Myocyte (in vitro differentiated cells): Measurements from ENCODE around the gene CACNA2D4. TPM values are rescaled to one million over a fixed set of nuclear protein-coding genes. Genes with fewer than 3 reads are reported as not detected.

ENCODE experiments used
- DNase-seq: peaks from one replicate; pipeline ENCODE4 v3.0.0-alpha.2; 2012; ENCODE audit warnings: low read depth
- total RNA-seq: library from RNA; depleted of rRNA; stranded (reverse); fragments of >200 nt; gene quantifications from 2 replicates; pipeline ENCODE4 v1.2.3, GENCODE V29; 2014

The CACNA2D4 gene
- total RNA-seq, 1 donor from 2014 or later = 0.03 TPM

- DNase-seq = no peak
These were observed 29.5 kb downstream of the CACNA2D4 start for GRCh38 chr12:1888923-1889322.

DNA sequence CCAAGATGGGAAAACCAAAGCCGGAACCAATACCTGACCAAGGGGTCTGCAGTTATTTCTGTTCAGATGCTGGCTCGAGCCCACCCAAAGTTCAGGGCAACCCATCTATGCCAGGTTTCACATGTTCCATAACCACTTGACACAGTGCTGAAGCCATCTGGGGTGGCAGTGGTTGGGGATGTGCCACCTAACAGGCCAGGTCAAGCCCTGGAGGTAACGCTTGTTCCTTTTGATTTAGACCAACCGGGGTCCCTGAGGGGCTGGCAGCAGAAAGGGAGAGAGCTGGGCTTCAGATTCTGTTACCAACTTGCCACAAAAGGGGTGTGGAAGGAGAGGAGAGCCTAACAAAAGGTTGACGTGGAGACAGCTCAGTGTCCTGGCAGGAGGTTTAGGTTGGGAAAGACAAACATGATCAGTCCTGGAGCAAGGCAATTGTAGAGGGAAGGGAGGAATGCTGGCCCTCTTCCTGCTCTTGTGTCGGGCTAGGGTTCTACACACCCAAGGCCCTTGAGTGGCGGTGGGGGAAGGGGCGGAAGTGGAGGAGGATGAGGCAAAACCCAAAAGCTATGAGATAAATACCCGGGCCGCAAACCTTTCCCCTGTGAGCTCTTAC lies 31.9 kb downstream of the CACNA2D4 start:
- DNase-seq = no peak

DNA sequence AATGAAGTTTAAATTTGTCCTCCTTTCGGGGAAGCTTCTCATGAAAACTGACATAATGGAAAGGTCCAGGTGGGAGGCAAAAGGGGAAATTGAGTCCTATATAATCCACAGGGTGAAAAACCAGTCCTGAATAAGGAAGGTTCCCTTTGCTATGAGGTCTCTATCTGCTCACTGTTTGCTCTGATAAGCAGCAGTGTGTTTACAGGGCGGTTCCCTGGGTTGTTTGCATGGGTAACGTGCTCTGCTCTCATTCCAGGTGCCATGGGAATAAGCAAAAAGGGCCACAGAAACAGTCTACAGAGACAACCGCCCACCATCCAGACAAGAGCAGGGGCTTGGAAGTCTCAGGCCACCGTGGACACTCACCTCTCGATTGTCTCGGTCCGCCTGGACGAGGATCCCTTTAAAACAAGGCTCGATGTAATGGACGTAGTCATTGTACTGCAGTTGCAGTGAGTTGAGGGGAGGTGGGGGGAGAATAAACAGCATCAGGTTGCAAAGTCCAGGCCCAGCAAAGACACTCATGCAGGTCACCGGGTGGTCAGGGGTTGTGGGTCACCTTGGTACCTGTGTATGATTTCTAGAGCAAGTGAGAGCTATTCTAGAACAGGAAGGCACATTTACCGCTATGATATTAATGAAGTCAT lies 32.7 kb downstream of the CACNA2D4 start:
- no peak for DNase-seq

DNA sequence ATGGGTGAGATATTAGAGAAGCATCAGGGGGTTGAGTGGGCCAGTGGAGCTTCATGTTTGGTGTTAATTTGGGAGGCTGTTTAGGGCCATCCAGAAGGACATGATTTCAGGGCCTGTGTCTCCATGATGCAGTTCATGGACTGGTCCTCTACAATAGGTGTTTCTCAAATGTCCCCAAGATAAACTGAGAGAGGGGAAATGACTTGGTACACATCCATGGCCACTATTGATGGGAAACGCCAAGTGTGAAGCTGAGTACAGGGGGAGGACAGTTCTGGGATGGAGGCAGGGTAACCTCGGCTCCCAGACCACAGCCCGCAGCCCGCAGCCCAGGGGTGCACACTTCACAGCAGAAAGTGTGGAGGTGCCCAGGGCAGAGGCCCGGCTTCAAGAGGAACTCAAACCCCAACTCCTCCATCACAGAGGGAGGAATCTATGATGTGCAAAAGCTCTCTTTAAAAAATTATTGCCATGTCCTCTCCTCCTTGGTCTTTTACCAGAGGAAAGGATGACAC lies 33.3 kb downstream of the CACNA2D4 start:
- no peak for DNase-seq

- no peak for DNase-seq
These were observed 33.8 kb downstream of the CACNA2D4 start for GRCh38 chr12:1884651-1885050.

DNA sequence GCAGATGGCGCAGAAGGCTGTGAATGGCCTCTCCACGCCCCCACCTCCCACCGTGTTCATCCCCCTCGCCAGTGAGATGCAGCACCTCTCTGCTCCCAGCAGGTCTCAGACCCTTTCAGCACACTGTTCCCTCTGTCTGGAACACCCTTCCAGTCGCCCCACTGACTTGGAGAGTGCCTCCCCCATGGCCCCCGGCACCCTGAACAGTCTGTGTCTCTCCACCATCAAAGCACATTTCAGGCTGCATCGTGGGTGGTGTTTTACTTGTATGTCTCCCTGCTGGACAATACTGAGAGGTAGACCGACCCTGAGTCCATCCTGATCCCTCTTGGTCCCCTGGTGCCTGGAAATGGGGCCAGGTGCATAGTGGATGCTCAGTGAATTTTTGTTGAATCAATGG lies 34.9 kb downstream of the CACNA2D4 start:
- no peak for DNase-seq

GRCh38 chr12:1882850-1883470 lies 35.5 kb downstream of the CACNA2D4 start:
- no peak for DNase-seq

DNA sequence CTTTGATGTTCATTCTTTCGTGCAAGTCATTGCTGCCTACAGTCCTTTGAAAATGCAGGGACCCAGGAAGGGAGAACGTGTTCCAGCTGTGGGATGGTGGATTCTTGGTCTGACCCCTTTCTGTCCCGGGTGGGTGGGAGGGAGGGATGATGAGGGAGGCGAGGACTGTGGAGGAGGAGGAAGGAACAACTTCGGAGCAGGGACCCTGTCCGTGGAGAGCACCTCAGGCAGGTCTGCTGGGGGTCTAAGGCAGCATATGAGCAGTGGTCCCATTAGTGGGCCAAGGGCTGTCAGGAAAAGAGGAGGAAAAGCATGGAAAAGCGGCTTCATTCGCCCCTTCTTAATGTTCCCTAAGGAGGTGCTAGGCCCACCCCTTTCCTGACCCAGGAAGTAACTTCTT lies 36.0 kb downstream of the CACNA2D4 start:
- DNase-seq = no peak

DNA sequence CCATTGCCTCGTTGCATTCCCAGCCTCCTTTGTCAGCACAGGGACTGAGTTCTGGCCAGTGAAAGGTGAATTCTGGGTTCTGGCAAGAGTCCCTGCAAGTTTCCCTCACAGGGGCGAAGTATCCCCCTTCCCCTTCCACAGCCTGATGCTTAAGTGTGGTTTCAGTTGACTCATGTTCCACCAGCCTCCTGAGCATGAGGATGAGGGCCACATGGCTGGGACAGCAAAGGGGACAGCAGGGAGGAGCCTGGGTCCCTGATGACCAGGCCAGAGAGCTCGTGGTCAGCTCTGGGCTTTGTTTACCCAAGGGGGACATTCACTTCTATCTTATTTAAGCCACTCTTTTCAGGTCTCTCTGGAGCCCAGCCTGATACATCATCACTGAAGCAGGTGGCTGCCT lies 36.5 kb downstream of the CACNA2D4 start:
- no peak for DNase-seq

GRCh38 chr12:1881301-1881700 lies 37.2 kb downstream of the CACNA2D4 start:
- DNase-seq = no peak

DNA sequence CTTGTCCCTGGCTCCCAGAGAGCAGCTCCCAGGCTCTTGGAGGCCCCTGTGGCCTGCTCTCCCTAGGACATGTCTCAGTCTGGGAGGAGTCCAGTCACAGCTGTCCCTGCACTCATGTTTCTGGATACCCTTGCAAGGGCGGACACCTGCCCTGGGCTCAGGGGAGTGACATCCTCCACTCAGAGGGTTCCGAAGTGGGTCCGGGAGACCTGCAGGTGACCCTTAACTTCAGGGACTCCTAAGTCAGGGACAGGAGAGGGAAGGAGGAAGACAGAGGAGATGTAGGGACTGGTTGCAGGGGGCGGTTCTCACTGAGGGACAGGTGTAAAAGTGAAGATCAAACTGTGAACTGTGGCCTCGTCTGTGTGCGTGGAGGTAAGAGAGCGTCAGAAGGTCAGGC lies 37.6 kb downstream of the CACNA2D4 start:
- DNase-seq = no peak

DNA sequence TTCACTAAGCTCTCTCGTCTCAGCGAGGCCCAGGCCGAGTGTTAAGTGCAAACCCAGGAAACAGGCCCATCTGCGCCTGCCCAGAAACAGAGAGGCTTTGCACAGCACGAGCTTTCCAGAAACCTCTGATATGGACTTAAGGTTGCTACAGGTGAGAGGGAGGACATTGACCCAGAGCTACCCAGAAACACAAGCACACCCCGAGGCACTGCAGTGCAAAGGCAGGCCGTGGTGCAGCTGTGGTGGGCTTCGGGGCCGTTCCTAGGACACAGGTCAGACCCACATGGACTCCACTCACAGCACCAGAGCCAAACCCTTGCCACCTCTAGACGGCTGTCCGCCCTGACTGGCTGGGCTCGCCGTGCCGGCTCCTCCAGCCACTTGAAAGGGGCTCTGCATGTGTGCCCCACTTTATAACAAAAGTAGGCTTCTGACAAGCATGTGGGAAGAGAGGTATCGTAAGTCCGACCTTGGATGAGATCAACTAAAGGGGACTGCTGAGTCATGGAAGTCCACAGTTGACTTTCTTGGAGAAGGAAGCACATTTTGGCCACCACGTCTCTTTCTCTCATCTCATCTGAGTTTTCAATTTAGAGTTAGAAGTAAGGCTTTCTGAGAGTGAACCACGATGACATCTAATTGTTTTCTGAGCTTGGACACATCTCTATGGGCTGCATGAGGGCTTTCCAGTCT lies 38.2 kb downstream of the CACNA2D4 start:
- DNase-seq = no peak

GRCh38 chr12:1879633-1880032 lies 38.8 kb downstream of the CACNA2D4 start:
- no peak for DNase-seq

DNA sequence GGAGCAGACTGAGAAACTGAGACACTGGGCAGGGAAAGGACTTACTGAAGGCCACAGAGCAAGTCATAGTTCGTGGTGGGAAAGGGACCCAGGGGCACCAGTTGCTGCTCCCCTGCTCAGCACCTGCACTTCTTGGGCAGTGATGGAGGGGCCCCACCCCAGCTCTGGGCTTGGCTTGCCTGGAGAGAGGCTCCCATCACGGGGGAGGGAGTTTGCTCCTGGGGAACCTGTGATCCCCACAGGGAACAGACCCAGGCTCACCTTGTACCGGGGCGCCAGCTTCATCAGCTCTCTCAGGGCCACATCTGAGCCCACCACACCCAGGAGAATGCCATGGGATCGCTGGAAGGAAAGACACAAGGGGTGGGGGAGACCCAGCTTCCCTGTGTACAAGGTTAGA lies 39.8 kb downstream of the CACNA2D4 start:
- DNase-seq = no peak

- DNase-seq = no peak
These were observed 40.2 kb downstream of the CACNA2D4 start for GRCh38 chr12:1878214-1878613.

- no peak for DNase-seq
These were observed 41.1 kb downstream of the CACNA2D4 start for GRCh38 chr12:1877169-1877878.

DNA sequence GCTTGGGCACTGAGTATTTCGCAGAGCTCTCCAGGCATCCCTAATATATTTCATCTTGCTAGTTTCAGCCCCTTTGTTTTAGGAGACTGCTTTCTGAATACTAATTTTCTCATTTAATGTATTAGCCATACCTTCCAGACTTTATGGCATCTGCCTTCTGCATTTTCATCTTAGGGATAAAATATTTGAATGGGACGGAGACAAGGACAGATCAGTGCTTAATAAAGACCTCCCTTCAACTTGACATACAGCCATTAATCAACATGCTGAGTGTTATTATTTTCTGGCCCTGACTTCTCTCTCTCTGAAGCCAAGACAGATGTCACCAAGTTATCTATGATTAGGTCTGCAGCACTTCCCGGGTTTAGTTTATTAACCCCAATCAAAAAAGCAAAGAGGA lies 42.4 kb downstream of the CACNA2D4 start:
- DNase-seq = no peak

DNA sequence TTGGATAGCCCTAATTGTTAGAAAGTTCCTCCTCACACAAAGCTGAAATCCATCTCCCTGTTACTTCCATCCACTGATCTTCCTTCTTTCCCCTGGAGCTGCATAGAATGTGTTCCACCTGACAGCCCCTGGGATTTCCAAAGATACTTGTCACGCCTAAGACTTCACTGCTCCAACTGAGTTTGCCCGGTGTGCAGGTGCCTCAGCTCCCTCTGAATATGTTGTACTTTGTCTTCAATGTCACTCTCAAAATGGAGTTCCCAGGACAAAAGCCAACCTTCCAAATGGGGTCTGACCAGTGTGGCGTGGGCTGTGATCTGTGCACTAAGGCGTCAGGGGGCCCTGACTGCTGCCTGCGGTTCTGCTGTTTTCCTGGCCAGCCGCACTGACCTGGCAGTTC lies 42.8 kb downstream of the CACNA2D4 start:
- no peak for DNase-seq

DNA sequence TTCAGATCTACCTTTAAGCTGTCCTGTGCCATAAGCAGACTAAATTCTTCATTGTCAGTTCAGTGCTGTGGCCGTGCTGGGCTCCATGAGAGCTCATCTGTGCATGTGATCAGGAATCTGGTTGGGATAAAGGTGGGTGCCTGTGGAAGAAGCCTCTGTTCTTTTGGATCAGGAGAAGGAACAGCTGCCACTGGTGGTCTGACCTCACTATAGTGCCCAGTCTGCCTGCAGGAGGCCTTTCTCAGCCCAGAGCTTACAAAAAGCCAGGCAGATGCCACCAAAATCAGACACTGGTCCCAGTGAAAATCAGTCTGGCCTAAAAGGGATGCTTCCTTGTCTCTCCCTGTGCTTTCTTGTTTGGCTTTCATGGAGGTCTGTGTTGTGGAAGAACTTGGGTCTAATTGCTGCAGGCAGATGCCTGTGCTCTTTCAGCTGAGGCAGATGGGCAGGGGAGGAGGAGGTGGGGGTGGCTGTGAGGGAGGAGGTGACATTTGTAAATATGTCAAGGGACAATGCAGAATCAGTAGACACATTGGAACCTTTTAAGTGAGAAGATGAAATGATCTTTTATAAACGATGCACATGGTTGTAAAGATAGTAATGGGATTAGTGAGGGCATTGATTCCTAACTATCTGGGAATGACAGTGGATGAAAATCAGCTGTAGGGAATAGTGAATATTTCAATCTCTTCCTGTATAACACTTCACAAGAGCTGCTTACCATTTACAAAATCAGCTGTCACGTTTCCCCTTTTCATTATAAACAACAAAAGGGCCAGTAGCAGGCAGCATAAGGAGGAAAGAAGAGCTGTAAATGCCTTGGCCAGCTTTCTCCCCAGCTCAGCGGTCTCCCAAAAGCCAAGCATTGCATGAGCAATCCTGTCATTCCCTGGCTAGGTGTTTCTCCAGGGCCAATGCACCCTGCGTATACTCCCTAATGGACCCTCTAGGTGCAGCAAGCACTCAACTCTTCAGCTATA lies 44.6 kb downstream of the CACNA2D4 start:
- no peak for DNase-seq

DNA sequence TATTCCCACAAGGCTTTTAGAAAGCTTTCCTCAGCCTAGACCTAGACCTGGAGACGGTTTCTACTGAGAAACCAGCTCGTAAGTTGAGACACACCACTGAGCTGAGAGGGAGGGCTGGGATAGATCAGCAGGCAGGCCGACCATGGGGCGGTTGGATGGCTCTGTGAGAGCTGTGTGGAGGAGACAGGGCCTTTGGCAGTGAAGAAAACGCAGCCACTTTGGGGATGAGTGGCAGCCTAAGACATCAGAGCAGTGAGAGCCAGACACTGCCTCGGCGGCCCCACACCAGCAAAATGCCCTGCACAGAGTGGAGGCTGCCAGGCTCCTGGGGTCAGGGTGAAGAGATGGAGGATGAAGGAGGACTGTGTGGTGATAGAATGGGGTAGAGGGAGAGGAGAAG lies 46.0 kb downstream of the CACNA2D4 start:
- no peak for DNase-seq
